Mesenchymal stem cell (in vitro differentiated cells and primary cell): Measurements from ENCODE around the gene NTF3.

Experiments used
- DNase-seq: peaks from one replicate; pipeline ENCODE4 v3.0.0-alpha.2; 2013
- H2AFZ ChIP-seq: one replicate; pipeline ENCODE4 v1.6.1; 2013; ENCODE audit warnings: low read depth, mild to moderate bottlenecking, control low read depth, inconsistent platforms, low read length, moderate library complexity
- H2AK5ac ChIP-seq: 2 replicates; pipeline ENCODE4 v1.6.1; 2013; ENCODE audit warnings: low read length, moderate library complexity, mild to moderate bottlenecking, inconsistent platforms; ENCODE audit not compliant: severe bottlenecking
- H2BK120ac ChIP-seq: one replicate; pipeline ENCODE4 v1.6.1; 2013; ENCODE audit warnings: low read depth, mild to moderate bottlenecking, inconsistent platforms, low read length, moderate library complexity
- H2BK12ac ChIP-seq, 2 experiments: one replicate each; pipeline ENCODE4 v1.6.1; 2013; ENCODE audit warnings: inconsistent platforms in 2 of 2, low read length in 2 of 2, mild to moderate bottlenecking in 2 of 2, moderate library complexity in 2 of 2, control low read depth in 1 of 2
- H2BK15ac ChIP-seq: one replicate; pipeline ENCODE4 v1.6.1; 2013; ENCODE audit warnings: mild to moderate bottlenecking, low read depth, inconsistent platforms; ENCODE audit not compliant: poor library complexity, severe bottlenecking
- H2BK5ac ChIP-seq: 2 replicates; pipeline ENCODE4 v1.6.1; 2013; ENCODE audit warnings: low read depth, mild to moderate bottlenecking, low read length, control low read depth, inconsistent platforms; ENCODE audit not compliant: poor library complexity, severe bottlenecking
- H3K14ac ChIP-seq, 2 experiments: one replicate each; pipeline ENCODE4 v1.6.1; 2013; ENCODE audit warnings: inconsistent platforms in 2 of 2, low read length in 2 of 2, control low read depth in 1 of 2, mild to moderate bottlenecking in 1 of 2, moderate library complexity in 1 of 2
- H3K18ac ChIP-seq, 2 experiments: one replicate each; pipeline ENCODE4 v1.6.1; 2013; ENCODE audit warnings: inconsistent platforms in 2 of 2, low read length in 2 of 2, control low read depth in 1 of 2, low read depth in 1 of 2, mild to moderate bottlenecking in 1 of 2
- H3K23ac ChIP-seq, 2 experiments: one replicate each; pipeline ENCODE4 v1.6.1; 2013; ENCODE audit warnings: inconsistent platforms in 2 of 2, low read length in 2 of 2, mild to moderate bottlenecking in 2 of 2, moderate library complexity in 2 of 2, control low read depth in 1 of 2
- H3K27ac ChIP-seq: 2 replicates; pipeline ENCODE4 v1.5.1; 2013; ENCODE audit warnings: mild to moderate bottlenecking, moderate library complexity, low read length, control low read depth, inconsistent platforms; ENCODE audit not compliant: poor library complexity, severe bottlenecking
- H3K27me3 ChIP-seq, 2 experiments: 2 replicates each; pipeline versions ENCODE4 v1.6.1 to v1.7.0; 2013; ENCODE audit warnings: low read length in 2 of 2, mild to moderate bottlenecking in 2 of 2, moderate library complexity in 2 of 2, control low read depth in 1 of 2, inconsistent platforms in 1 of 2; ENCODE audit not compliant: control insufficient read depth in 1 of 2, insufficient read depth in 1 of 2
- H3K36me3 ChIP-seq, 2 experiments: 2 replicates each; pipeline versions ENCODE4 v1.6.1 to v1.7.0; 2013; ENCODE audit warnings: low read length in 2 of 2, control low read depth in 1 of 2, inconsistent platforms in 1 of 2, low read depth in 1 of 2, mild to moderate bottlenecking in 1 of 2; ENCODE audit not compliant: insufficient read depth in 2 of 2, control insufficient read depth in 1 of 2
- H3K4ac ChIP-seq, 2 experiments: one replicate each; pipeline ENCODE4 v1.6.1; 2013; ENCODE audit warnings: inconsistent platforms in 2 of 2, low read length in 2 of 2, mild to moderate bottlenecking in 2 of 2, moderate library complexity in 2 of 2, control low read depth in 1 of 2, low read depth in 1 of 2
- H3K4me1 ChIP-seq: 2 replicates; pipeline ENCODE4 v1.6.1; 2013; ENCODE audit warnings: low read depth, low read length, control low read depth; ENCODE audit not compliant: control insufficient read depth, insufficient read depth
- H3K4me2 ChIP-seq: 2 replicates; pipeline ENCODE4 v1.6.1; 2013; ENCODE audit warnings: low read length, mild to moderate bottlenecking, inconsistent platforms; ENCODE audit not compliant: poor library complexity, severe bottlenecking
- H3K4me3 ChIP-seq, 2 experiments: 2 replicates each; pipeline versions ENCODE4 v1.5.1 to v1.7.0; 2013; ENCODE audit warnings: low read length in 2 of 2, mild to moderate bottlenecking in 2 of 2, control low read depth in 1 of 2, low read depth in 1 of 2; ENCODE audit not compliant: insufficient read depth in 1 of 2
- H3K79me1 ChIP-seq: replicated peaks from 2 replicates; pipeline ENCODE4 v1.6.1; 2013; ENCODE audit warnings: mild to moderate bottlenecking, control low read depth, low read length, inconsistent platforms; ENCODE audit not compliant: poor library complexity, severe bottlenecking
- H3K9ac ChIP-seq: 2 replicates; pipeline ENCODE4 v1.7.0; 2013; ENCODE audit warnings: mild to moderate bottlenecking, low read length, moderate library complexity
- H3K9me3 ChIP-seq: 2 replicates; pipeline ENCODE4 v1.7.0; 2013; ENCODE audit warnings: mild to moderate bottlenecking, low read length; ENCODE audit not compliant: control insufficient read depth
- H4K8ac ChIP-seq: one replicate; pipeline ENCODE4 v1.6.1; 2013; ENCODE audit warnings: inconsistent platforms, mild to moderate bottlenecking, low read length, moderate library complexity
- H4K91ac ChIP-seq: one replicate; pipeline ENCODE4 v1.6.1; 2013; ENCODE audit warnings: mild to moderate bottlenecking, low read length, inconsistent platforms
- whole genome bisulfite sequencing: methylation state at CpG from one replicate; pipeline ENCODE4 v1.1.7; 2013; ENCODE audit warnings: mixed read lengths; 5-methylcytosine and 5-hydroxymethylcytosine counted together

The NTF3 gene

DNA sequence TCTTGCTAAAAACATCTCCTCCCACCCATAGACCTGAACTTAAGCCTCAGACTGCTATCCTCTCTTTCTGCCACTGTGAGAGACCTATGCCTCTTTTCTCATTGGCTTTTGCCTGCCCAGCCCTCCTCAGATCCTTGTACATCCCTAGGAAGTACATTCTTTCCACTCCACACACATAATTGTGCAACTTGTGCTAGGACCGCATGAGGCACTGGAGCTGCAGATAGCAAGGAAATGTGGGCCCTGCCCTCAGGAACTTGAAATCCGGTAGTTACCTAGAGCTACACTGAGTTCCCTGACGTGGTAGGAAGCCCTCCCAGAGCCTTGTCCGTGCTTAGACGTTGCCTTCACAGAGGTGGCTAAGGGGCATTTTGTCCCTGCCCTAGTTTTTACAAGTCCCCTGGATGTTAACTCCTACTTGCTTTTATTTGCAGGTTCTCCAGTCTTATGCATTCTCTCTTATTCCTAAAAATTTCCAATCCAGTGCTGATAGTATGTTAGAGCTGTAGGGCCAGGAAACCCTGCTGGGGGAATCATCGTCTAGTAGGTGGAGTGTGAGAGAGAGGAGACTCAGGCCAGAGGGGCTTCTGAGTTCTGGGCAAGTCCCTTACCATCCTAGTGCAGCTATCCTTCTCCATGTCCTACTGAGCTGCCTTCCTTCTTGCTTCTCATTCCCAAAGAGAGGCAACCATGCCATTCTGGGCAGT is 41.3 kb downstream of the NTF3 start:
- Histone ChIP-seq H3K14ac (no peak overlapping the region), H3K9ac (no peak overlapping the region), H3K4me2 (no peak overlapping the region), H2BK15ac (peak overlapping the region; percentile 8), H3K4me3 (no peak overlapping the region), H2AK5ac (no peak overlapping the region), H3K27me3 (peaks cover 14 to 43% of the 10 kb centered on the region in 2 experiments), H3K18ac (peak overlapping the region in 1 of 2 experiments; percentile 15), H2AFZ (no peak overlapping the region), H3K79me1 (no peaks in the 10 kb centered on the region), H3K36me3 (no peaks in the 10 kb centered on the region), H3K9me3 (no peaks in the 10 kb centered on the region), H3K4me1 (no peaks in the 10 kb centered on the region), H4K8ac (no peak overlapping the region), H3K27ac (no peak overlapping the region), H3K23ac (no peak overlapping the region), H2BK12ac (no peak overlapping the region), H2BK120ac (no peak overlapping the region), H2BK5ac (no peak overlapping the region), H4K91ac (no peak overlapping the region), H3K4ac (no peak overlapping the region)
- 76% methylated on average over 6 of the region's 6 CpGs for WGBS
- peak; percentile 77 for DNase-seq

DNA sequence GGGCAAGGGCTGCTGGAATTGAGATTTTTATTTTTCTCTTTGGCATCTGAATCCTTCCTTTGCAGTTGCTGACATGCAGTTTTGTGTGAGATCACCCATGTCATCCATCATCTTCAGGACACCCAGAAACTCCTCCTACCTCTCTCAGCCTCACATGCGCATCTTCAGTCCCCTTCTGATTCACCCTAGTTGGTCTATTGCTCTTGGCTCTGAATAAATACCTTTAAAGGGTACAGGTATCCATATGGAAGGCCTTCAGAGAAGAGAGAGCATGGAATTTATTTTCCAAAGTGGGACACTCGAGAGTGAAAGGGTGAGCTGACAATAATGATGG is 41.8 kb downstream of the NTF3 start:
- 54% methylated on average over 1 of the region's 2 CpGs for WGBS
- no peaks in the 10 kb centered on the region for H3K36me3 ChIP-seq

DNA sequence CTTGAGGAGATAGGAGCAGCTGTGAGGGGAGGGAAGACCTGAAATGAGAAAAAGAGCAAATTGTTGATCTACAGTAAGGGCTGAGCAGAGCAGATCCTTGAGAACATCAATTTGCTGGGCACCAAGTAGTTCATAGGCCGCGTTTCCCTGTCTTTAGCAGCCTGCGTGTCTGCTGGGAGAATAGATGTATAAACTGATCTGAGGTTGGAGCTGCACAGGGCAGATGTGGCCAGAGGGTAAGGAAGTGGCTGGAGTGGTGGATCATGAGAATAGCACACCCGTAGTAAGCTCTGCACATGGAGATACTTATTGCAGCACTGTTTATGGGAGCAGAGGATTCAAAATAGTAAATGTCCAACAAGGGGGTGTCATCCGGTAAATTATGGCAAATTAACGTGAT is 44.4 kb downstream of the NTF3 start:
- H3K4me2 ChIP-seq = no peak overlapping the region
- no peaks in the 10 kb centered on the region for H3K79me1 ChIP-seq
- H3K27me3 ChIP-seq = peaks cover 36 to 56% of the 10 kb centered on the region in 2 experiments
- no peak overlapping the region for H4K8ac ChIP-seq
- no peak overlapping the region for H2AK5ac ChIP-seq
- H2BK120ac ChIP-seq = no peak overlapping the region
- H4K91ac ChIP-seq = no peak overlapping the region
- no peak overlapping the region for H2BK5ac ChIP-seq
- peaks cover 2% of the 10 kb centered on the region for H3K4me1 ChIP-seq
- H2BK12ac ChIP-seq = no peak overlapping the region
- no peak overlapping the region for H3K9ac ChIP-seq
- H3K9me3 ChIP-seq = no peaks in the 10 kb centered on the region
- WGBS = 89% methylated on average over 6 of the region's 6 CpGs
- H3K4me3 ChIP-seq = no peak overlapping the region
- H3K23ac ChIP-seq = no peak overlapping the region
- no peak overlapping the region for H3K27ac ChIP-seq
- H2BK15ac ChIP-seq = no peak overlapping the region
- no peaks in the 10 kb centered on the region for H3K36me3 ChIP-seq
- no peak overlapping the region for H3K4ac ChIP-seq
- no peak overlapping the region for H3K14ac ChIP-seq
- no peak overlapping the region for H2AFZ ChIP-seq
- no peak for DNase-seq
- H3K18ac ChIP-seq = no peak overlapping the region

More for the DNA sequence above, 41.8 kb downstream of the NTF3 start:
- peaks cover 14 to 45% of the 10 kb centered on the region in 2 experiments for H3K27me3 ChIP-seq
- H3K4ac ChIP-seq = no peak overlapping the region
- H3K4me2 ChIP-seq = no peak overlapping the region
- no peak overlapping the region for H4K91ac ChIP-seq
- no peaks in the 10 kb centered on the region for H3K79me1 ChIP-seq
- H3K4me3 ChIP-seq = no peak overlapping the region
- no peak overlapping the region for H4K8ac ChIP-seq
- no peaks in the 10 kb centered on the region for H3K9me3 ChIP-seq
- H3K27ac ChIP-seq = no peak overlapping the region
- H2BK5ac ChIP-seq = no peak overlapping the region
- no peak overlapping the region for H2BK12ac ChIP-seq
- no peak overlapping the region for H2AFZ ChIP-seq
- H3K4me1 ChIP-seq = no peaks in the 10 kb centered on the region
- H3K9ac ChIP-seq = no peak overlapping the region
- H3K18ac ChIP-seq = no peak overlapping the region
- H2AK5ac ChIP-seq = no peak overlapping the region
- no peak overlapping the region for H3K23ac ChIP-seq
- H2BK15ac ChIP-seq = no peak overlapping the region
- H3K14ac ChIP-seq = no peak overlapping the region
- H2BK120ac ChIP-seq = no peak overlapping the region
- DNase-seq = no peak

DNA sequence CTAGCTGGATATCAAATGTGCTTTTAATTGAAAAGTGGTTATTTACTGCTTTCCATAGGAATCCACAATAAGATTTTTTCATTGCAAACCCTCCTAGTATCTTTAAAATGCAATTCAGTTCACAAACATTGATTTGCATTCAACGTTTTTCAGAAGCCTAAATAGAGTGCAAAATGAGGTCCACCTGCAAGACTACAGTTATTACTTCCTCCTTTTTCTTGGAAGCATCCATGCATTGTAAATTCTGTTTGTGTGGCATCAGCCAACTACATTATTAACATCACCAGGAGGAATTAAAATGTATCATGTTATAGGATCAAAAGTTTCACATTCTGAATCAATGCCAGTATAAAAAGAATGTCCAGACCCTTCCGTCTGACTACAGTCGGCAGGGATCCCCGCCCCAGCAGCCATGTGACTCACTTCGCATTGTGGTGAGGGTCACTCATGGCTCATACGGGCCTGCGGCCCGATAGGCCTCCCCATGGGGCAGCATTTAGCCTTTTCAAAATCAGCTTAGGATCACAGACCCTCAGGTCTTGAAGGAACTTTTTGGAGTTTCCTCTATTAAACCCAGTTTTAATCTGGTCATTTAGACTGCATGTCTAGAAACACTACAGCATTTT is 46.3 kb downstream of the NTF3 start:
- Histone ChIP-seq H3K36me3 (no peaks in the 10 kb centered on the region), H3K4me3 (no peak overlapping the region), H2AK5ac (no peak overlapping the region), H3K79me1 (no peaks in the 10 kb centered on the region), H3K14ac (no peak overlapping the region), H2BK12ac (no peak overlapping the region), H3K27ac (no peak overlapping the region), H3K18ac (no peak overlapping the region), H4K91ac (no peak overlapping the region), H3K9ac (no peak overlapping the region), H4K8ac (no peak overlapping the region), H2BK5ac (no peak overlapping the region), H2AFZ (no peak overlapping the region), H3K4me1 (peaks cover 4% of the 10 kb centered on the region), H3K4ac (no peak overlapping the region), H2BK120ac (no peak overlapping the region), H3K4me2 (no peak overlapping the region), H3K27me3 (peaks cover 31 to 57% of the 10 kb centered on the region in 2 experiments), H3K23ac (no peak overlapping the region), H3K9me3 (no peaks in the 10 kb centered on the region), H2BK15ac (no peak overlapping the region)
- no peak for DNase-seq
- 74% methylated on average over 8 of the region's 8 CpGs for WGBS
